ENCODE measurements around the gene EIF3D.

The EIF3D gene

GRCh38 chr22:36463783-36464184 lies 65.2 kb downstream of the EIF3D start:
- DNase-seq, result no peak

DNA sequence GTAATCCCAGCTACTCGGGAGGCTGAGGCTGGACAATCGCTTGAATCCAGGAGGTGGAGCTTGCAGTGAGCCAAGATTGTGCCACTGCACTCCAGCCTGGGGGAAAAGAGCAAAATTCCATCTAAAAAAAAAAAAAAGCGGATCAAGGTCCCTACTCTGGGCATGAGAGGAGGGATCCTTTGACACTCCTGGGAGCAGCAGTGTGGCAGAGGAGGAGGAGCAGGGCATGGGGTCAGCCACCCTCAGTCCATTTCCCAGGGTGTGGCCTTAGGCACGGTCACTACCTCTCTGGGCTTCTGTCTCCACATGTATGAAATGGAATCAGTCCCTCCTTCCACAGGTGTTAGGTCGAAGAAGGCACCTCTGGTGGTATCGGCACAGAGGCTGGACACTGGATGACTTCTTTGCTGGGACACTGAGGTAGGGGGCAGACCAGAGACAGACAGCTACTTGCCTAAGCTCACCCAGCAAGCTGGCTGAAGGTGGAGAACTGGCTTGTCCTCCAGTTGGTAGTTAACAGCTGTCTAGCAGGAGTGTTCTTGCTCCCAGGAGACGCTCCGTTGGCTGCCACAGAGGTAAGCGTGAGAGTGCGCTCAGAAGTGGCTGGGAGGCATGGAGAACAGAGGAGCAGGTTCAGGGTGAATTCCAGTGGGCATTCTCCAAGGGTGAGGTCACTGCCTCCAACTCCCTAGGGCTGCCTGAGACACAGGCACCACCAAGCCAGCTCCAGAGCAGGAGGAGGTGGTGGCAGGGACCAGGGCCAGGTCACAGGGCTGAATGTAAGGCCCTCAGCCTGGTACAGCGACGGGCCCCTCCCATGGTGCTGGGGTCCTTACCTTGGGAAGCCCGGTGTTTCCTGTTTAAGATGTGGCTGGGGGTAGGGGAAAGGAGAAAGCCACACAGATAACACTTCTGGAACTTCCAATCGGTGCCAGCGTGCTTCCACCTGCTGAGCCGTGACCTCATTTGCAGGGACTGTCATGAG lies 67.0 kb downstream of the EIF3D start:
- no peak for DNase-seq
